DMS153 treated with DMSO at 0.1 percent for 48 hours (cell line): ENCODE results near the gene SPDYE17.
"Not testable (repeated sequence)": the region's sequence is repeated elsewhere in the genome, so short reads cannot be mapped to it uniquely, and the experiment has no call there.

ENCODE experiments used
- DNase-seq: peaks from one replicate; lab custom pipeline; 2025; ENCODE audit not compliant: unreplicated experiment; lab: John Stamatoyannopoulos, UW

SPDYE17 gene

DNA sequence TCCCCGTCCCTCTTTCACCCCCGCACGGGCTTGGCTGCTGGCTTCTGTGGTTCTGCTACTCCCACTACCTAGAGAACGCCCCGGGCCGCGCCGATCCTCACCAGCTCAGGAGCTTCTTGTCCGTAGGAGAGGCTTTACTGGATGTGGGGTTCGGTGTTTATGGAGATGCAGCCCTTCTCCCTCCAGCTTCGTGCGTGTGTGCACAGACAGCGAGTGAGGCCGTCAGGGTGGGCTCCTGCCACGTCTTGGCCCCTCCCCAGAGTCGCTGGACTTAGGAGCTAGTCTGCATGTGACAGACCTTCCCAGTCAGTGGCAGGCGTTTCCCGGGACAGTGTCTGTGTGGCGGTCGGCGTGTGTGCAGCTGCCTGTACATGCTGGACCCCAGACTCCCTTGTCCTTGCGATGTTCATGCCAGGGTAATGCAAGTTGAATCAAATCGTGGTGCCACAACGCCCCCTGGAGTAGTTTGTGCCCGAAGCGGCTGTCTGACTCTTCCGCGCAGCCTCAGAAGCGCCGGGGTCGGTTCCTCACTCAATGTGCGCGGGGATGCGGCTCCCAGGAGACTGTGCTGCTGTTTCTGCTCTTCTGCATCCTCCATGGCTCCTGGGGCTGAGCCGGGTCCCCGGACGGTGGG, 32.6 kb downstream of the SPDYE17 start:
- DNase-seq, result not testable (repeated sequence)

DNA sequence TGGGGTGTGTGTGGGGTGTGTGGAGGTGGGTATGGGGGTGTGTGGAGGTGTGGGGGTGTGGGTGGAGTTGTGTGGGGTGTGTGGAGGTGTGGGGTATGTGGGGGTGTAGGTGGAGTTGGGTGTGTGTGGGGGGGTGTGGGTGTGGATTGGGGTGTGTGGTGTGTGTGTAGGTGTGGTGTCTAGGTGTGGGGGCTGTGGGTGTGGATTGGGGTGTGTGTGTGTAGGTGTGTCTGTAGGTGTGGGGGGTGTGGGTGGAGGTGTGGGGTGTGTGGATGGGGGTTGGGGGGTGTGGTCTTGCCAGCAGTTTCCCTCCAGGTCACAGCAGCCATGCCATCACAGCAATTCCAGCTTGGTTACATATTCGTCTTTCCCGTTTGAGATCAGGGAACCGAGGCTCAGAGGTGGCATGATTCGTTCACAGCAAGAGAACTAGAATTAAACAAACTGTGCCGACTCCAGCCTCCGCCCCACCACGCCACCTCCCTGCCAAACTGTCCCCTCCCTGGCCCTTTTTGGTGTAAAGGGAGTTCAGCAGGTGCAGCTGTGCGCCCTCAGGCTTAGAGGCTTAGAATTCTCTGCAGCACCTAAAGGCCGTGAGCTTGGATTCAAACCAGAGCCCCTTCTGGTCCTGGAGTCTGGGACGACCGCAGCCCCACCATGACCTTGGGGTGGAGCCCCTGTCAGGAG, 33.3 kb downstream of the SPDYE17 start:
- not testable (repeated sequence) for DNase-seq

DNA sequence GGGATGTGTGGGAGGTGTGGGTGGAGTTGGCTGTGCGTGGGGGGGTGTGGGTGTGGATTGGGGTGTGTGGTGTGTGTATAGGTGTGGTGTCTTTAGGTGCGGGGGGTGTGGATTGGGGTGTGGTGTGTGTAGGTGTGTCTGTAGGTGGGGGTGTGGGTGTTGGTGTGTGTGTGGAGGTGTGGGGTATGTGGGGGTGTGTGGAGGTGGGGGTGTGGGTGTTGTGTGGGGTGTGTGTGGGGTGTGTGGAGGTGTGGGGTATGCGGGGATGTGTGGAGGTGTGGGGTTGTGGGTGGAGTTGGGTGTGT, 33.9 kb downstream of the SPDYE17 start:
- no peak for DNase-seq

DNA sequence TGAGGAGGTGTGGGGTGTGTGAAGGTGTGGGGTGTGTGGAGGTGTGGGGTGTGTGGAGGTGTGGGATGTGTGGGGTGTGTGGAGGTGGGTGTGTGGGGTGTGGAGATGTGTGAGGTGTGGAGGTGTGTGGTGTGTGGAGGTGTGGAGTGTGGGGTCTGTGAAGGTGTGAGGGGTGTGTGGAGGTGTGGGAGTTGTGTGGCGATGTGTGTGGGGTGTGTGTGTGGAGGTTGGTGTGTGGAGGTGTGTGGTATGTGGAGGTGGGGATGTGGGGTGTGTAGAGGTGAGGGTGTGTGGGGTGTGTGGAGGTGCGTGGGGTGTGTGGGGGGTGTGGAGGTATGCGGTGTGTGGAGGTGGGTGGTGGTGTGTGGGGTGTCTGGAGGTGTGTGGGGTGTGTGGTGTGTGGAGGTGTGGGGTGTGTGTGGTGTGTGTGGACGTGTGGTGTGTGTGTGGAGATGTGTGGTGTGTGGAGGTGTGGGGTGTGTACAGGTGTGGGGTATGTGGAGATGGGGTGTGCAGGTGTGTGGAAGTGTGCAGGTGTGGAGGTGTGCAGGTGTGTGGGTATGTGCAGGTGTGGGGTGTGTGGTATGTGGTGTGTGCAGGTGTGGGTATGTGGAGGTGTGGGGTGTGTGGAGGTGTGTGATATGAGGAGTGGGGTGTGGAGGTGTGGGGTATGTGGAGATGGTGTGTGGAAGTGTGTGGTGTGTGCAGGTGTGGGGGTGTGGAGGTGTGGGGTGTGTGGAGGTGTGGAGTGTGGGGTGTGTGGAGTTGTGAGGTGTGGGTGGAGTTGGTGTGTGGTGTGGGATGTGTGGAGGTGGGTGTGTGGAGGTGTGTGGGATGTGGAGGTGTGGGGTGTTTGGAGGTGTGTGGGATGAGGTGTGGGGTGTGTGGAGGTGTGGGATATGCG, 34.5 kb downstream of the SPDYE17 start:
- no peak for DNase-seq

DNA sequence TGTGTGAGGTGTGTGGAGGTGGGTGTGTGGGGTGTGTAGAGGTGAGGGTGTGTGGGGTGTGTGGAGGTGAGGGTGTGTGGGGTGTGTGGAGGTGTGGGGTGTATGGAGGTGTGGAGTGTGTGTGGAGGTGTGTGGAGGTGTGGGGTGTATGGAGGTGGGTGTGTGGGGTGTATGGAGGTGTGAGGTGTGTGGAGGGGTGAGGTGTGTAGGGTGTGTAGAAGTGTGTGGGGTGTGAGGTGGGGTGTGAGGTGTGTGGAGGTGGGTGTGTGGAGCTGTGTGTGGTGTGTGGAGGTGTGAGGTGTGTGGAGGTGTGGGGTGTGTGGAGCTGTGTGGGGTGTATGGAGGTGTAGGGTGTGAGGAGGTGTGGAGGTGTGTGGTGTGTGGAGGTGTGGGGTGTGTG, 35.2 kb downstream of the SPDYE17 start:
- not testable (repeated sequence) for DNase-seq

DNA sequence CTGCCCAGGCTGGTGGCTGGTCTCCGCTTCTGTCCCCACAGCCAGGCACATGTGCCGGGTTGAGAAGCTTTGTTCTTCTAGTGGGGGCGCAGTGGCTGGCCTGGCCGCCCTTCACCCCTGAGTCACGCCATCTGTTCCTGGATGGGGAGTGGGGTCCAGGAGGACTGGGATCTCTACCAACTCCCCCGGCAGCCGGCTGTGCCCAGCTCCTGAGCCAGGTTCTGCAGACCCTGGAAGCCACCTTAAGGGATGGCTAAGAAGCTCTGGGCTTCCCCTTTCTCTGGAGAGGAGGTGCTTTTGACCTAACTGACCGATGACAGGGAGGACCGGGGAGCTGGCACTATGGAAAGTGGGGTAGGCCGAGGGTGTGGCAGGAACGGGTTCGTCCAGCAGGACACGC, 37.9 kb downstream of the SPDYE17 start:
- DNase-seq, result not testable (repeated sequence)

DNA sequence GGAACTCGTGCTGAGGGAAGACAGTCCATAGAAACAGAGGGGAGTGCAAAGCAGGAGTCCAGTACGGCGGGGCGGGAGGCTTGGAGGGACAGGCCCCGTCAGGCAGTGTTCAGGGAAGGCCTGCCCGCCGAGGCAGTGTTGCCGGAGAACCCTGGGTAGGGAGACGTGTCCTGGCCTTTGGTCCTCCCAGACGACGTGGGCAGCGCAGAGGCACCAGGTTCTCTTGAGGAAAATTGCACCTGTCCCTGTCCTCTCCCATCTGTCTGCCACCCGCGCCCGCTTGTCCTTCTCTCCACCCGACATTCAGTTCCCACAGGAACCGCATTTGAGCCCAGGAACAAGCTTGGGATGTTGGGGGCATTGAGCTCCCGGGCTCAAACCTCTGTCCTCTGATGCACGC, 38.3 kb downstream of the SPDYE17 start:
- DNase-seq, result not testable (repeated sequence)

DNA sequence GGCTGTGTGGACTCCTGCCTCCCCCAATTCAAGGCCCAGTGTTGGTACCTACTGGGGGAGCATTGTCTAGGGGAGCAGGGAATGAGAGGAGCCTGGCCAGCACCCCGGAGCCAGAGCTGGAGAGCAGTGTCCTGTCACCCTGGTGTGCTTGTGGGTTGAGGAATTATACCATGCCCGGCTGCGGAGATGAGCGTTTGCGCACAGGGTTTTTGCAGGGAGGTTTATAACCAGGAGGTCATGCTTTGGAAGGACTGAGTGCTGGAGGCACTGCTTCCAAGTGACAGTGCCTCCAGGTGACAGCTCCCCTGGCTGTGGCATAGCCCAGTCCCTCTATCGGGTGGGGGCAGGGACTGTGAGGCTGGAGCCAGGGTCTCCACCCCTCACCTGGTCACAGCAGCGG, 39.3 kb downstream of the SPDYE17 start:
- not testable (repeated sequence) for DNase-seq

DNA sequence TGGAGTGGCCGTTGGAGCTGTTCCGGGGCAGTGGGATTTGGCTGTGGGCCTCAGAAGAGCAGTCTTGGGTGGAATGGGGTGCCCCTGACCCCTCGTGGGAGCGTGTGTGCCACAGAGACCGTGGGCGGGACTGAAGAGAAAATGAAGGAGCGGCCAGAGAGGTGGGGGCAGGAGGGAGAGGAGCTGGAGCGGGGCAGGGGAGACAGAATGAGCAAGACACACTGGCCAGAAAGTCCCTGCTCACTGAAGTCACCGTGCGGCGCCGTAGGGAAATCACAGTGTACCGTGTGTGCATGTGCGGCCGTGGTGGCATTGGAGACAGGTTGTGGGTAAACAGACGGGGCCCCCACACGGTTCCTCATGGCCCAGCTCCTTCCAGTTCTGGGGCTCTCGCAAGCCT, 40.0 kb downstream of the SPDYE17 start:
- DNase-seq, result not testable (repeated sequence)

DNA sequence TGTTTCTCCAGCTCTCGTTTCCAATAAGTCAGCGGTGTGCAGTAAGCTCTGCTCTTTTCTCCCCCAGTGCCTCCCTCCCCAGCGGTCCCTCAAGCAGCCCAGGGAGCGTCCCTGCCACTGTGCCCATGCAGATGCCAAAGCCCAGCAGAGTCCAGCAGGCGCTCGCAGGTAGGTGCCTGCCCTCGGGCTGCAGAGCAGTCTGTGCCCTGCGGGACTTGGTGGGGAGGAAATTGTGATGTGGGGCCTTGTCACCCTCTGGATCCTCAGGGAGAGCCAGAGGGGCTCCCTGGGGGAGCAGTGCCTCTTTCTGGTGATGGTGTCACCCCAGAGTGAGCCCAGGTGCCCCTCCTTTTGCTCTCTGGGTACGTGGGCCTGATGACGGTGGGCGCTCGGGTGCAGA, 42.0 kb downstream of the SPDYE17 start:
- not testable (repeated sequence) for DNase-seq

DNA sequence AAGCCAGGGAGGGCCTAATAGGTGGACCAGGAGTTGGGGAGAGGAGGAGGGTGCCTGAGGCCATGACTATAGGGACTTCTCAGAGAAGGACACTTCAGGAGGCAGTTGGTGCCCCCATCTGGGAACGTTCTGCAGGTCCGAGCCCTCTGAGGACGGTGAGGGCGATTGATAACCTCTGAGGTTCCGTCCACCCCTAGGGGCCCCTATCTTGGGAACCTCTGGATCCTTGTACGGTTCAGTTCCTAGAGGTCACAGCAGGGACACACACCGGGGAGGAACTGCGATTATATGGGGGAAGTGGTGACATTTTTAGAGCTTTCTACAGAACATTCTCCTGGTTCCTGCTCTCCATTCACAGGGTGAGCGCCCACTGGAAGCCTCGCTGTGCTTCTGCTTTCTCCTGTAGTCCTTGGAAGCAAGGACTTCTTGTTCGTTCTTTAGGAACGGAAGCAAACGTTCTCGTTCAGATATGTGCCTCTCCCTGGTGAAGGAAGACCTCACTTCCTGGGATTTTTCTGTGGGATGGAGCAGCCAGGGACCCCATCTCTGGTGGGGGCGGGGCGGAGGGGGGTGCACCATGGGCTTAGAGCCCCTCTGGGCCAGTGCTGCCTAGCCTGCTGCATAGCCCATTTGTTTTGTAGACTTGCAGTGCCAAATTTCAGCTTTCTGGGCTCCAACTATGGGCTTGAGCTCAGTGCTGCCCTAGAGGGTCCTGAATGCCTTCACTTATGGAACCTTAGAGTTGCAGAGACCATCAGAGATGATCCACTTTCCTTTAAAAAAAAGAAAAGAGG, 46.0 kb downstream of the SPDYE17 start:
- not testable (repeated sequence) for DNase-seq

DNA sequence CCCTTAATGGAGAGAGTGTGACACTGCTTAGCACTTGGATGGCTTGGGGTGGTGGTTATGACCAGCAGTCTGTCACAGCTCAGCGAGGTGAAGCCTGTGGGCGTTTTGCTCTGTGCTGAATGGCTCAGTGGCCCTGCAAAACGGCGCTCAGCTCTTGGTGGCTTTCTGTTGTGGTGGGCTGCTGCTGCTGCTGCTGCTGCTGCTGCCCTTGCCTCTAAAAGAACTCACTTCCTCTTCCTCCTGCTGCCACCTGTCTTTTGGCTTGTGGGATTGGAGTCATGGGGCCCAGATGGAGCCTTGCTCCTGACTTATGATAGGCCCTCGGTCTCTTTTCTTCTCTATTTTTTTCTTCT, 47.4 kb downstream of the SPDYE17 start:
- not testable (repeated sequence) for DNase-seq

DNA sequence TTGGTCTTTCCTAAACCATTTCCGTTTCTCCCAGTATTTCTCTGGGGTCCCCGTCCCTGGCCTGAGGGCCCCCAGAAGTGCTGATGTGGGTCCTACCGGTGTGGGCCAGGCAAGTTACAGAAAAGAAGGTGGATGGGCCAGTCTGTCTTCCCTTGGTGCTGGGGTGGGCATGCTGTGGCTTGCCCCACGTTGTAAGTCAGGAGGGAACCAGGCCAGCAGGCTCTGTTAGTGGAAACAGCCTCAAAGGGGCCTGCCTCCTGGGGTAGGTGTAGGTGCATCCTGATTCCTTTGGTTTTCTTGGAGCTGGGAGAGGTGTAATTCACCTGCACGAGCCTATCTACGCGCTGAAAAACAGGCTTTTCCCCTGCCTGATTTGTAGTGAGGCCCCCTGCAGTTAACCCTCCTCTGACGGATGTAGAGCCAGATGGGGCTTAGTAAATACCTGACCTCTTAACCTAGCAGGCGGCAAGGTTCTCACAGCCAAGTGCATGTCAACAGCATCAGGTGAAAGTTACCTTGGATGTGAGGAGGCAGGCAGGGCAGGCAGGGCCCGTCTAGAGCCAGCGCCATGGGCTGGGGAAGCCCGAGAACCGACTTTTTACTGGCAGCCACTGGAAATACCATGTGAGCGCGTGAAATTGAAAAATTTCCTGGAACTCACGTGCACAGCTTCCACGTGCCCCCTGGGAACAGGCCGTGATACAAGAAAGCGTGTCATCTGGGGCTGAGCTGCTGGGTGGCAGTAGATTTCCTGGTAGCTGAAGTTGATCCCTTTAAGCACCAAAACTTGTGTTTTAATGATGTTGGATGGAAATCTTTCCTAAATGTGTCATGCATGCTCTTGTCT, 48.0 kb downstream of the SPDYE17 start:
- not testable (repeated sequence) for DNase-seq

DNA sequence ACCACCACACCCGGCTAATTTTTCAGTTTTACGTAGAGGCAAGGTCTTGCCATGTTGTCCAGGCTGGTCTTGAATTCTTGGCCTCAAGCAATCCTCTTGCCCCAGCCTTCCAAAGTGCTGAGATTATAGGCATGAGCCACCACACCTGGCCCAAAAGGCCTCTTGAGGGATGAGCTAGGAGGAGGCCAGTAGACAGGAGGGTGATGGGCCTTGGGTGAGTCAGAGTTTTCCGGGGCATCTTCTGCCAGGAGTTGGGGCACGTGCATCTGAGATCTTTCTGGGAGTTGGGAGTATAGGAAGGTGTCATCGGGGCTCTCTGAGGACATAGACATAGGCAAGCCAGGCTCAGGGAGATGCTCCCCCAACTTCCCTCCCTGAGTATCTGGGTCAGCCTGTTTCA, 48.8 kb downstream of the SPDYE17 start:
- DNase-seq, result not testable (repeated sequence)

DNA sequence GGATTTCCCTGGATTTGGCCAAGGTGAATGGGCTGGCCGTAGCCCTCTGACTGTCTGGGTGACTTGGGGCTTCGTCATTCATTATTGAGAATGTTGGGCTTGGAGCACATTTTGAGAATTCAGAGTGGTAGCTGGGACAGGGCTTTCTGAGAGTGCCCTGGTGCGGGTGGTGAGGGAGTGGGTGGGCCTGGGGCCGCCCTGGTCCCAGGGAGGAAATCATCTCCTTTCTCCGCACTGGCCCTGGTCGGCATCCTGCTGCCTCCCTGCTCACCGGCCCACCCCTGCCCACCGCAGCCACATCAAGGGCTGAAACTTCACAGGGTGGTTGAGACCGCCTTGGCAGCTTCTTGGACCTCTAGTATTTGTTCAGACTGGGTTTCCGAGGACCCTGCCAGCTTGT, 49.7 kb downstream of the SPDYE17 start:
- DNase-seq, result not testable (repeated sequence)

DNA sequence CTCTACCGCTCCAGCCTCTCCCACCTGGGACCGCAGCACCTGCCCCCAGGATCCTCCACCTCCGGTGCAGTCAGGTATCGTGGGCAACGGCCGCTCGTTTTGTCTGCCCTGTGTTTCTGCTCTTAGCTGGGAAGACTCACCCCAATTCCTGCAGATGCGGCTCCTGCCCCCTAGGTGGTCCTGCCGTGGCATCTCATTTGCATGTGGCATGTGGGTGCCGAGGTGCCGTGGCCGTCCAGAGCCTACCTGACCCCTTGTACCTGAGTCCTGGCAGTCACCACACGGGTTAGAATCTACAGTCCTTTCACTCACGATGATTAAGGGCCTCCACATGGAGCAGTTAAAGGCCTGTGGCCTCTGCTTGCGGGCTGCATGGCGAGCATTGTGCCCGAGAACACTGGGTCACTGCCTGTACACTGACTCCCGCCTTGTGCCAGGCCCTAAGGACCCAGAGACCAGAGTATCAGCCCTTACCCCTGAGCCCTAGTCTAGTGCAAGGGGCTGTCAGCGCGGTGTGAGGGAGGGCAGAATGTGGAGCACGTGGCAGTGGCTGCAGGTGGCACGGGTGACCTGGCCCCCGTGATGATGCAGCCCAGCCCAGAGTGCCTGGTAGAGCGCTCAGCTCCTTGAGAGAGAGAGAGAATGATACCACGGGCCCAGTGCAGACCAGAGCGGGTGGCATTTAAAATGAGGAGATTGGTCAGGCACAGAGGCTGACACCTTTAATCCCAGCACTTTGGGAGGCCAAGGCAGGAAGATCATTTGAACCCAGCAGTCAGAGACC, 50.8 kb downstream of the SPDYE17 start:
- DNase-seq, result not testable (repeated sequence)

DNA sequence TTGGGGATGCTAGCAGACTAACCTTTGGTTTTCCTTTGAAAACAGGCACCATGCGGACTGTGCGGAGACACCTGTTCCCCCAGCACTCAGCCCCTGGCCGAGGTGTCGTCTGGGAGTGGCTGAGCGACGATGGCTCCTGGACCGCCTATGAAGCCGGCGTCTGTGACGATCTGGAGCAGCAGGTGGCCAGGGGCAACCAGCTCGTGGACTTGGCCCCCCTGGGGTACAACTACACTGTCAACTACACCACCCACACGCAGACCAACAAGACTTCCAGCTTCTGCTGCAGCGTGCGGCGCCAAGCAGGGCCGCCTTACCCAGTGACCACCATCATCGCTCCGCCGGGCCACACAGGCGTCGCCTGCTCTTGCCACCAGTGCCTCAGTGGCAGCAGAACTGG, 51.6 kb downstream of the SPDYE17 start:
- DNase-seq, result not testable (repeated sequence)

DNA sequence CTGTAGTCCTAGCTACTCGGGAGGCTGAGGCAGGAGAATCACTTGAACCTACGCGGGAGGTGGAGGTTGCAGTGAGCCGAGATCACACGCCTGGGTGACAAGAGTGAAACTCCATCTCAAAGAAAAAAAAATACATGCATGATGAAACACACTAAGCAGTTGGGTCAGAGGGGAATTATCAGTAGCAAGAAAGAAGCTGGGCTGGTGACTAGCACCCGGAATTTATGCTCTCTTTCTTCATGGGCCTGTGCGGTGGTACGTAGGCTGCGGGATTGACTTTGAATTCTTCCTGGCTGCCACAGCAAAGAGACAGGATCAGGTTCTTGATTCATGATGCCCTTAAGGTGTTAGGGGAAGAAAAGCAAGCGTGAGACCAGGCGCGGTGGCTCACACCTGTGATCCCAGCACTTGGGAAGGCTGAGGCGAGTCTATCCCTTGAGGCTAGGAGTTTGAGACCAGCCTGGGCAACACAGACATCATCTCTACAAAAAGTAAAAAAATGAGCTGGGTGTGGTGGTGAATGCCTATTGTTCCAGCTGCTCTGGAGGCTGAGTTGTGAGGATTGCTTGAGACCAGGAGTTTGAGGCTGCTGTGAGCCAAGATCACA, 54.3 kb downstream of the SPDYE17 start:
- DNase-seq, result not testable (repeated sequence)
